SK-N-SH (cell line): Measurements from ENCODE around the gene GATB. TPM values are rescaled to one million over a fixed set of nuclear protein-coding genes. Genes with fewer than 3 reads are reported as not detected.

Experiments
- CTCF ChIA-PET: fragments of 300-600, 350-600 bp; formaldehyde crosslinking; extraction: SDS; loops from one replicate; lab custom pipeline; 2021; lab: Yijun Ruan, JAX
- POLR2A ChIA-PET: fragments of 350-600 bp; sonication (Branson Sonifier 250); formaldehyde crosslinking; extraction: SDS; loops from one replicate; lab custom pipeline; 2020; ENCODE audit warnings: antibody characterized with exemption, inconsistent platforms; lab: Yijun Ruan, JAX
- DNase-seq: peaks from one replicate; pipeline ENCODE4 v3.0.0; 2012
- H2AFZ ChIP-seq: fragments of 200-600 bp; sonication (generic); 2 replicates; pipeline ENCODE4 v1.8.1; 2016; ENCODE audit warnings: antibody characterized with exemption, mild to moderate bottlenecking, low read depth
- H3F3A ChIP-seq: fragments of 200-600 bp; sonication (generic); replicated peaks from 2 replicates; pipeline ENCODE3; 2016; ENCODE audit warnings: antibody characterized with exemption, mild to moderate bottlenecking; ENCODE audit not compliant: insufficient read depth
- H3K27ac ChIP-seq, 2 experiments: fragments of 200-500 bp in 1 of 2; fragments of 200-600 bp in 1 of 2; sonication (Bioruptor generic) in 1 of 2; sonication (generic), shearing (Covaris generic) in 1 of 2; 2 replicates each; pipeline versions ENCODE4 v1.5.1 to v1.6.1; 2014 to 2016; ENCODE audit warnings: low read depth in 2 of 2, inconsistent platforms in 1 of 2, low read length in 1 of 2, mild to moderate bottlenecking in 1 of 2, mixed read lengths in 1 of 2
- H3K27me3 ChIP-seq: fragments of 200-600 bp; sonication (generic), shearing (Covaris generic); 2 replicates; pipeline ENCODE4 v1.6.1; 2016; ENCODE audit warnings: mixed run types; ENCODE audit not compliant: insufficient read depth
- H3K36me3 ChIP-seq, 2 experiments: fragments of 200-500 bp in 1 of 2; fragments of 200-600 bp in 1 of 2; sonication (Bioruptor generic) in 1 of 2; sonication (generic) in 1 of 2; replicated peaks in 1 of 2; 2 replicates each; pipeline versions ENCODE3 to v1.5.1; 2014 to 2016; ENCODE audit warnings: low read length in 1 of 2, mild to moderate bottlenecking in 1 of 2; ENCODE audit not compliant: insufficient read depth in 2 of 2, control insufficient read depth in 1 of 2
- H3K4me1 ChIP-seq, 2 experiments: fragments of 200-500 bp in 1 of 2; fragments of 200-600 bp in 1 of 2; sonication (Bioruptor generic) in 1 of 2; sonication (generic), shearing (Covaris generic) in 1 of 2; 2 replicates each; pipeline versions ENCODE4 v1.5.1 to v1.6.1; 2014 to 2016; ENCODE audit warnings: low read depth in 1 of 2, low read length in 1 of 2, mixed run types in 1 of 2; ENCODE audit not compliant: insufficient read depth in 2 of 2, control insufficient read depth in 1 of 2
- H3K4me2 ChIP-seq: fragments of 200-600 bp; sonication (generic), shearing (Covaris generic); 2 replicates; pipeline ENCODE4 v1.6.1; 2017; ENCODE audit warnings: mixed run types
- H3K4me3 ChIP-seq, 2 experiments: fragments of 200-500 bp in 1 of 2; fragments of 200-600 bp in 1 of 2; sonication (Bioruptor generic) in 1 of 2; sonication (generic), shearing (Covaris generic) in 1 of 2; 2 replicates each; pipeline versions ENCODE4 v1.5.1 to v1.8.1; 2014 to 2016; ENCODE audit warnings: low read depth in 2 of 2, inconsistent platforms in 1 of 2, low read length in 1 of 2, mild to moderate bottlenecking in 1 of 2, mixed read lengths in 1 of 2, moderate library complexity in 1 of 2
- H3K79me2 ChIP-seq: fragments of 200-600 bp; sonication (generic); 2 replicates; pipeline ENCODE4 v1.8.1; 2017; ENCODE audit warnings: mild to moderate bottlenecking; ENCODE audit not compliant: insufficient read depth
- H3K9ac ChIP-seq: fragments of 200-600 bp; sonication (generic); 2 replicates; pipeline ENCODE4 v1.6.1; 2017; ENCODE audit warnings: mixed run types
- H3K9me2 ChIP-seq: fragments of 200-600 bp; sonication (generic); 2 replicates; pipeline ENCODE4 v1.6.1; 2017; ENCODE audit warnings: mixed run types
- H3K9me3 ChIP-seq: fragments of 200-600 bp; sonication (generic); 2 replicates; pipeline ENCODE4 v1.6.1; 2017; ENCODE audit warnings: mixed run types, mild to moderate bottlenecking, moderate library complexity
- H4K20me1 ChIP-seq: fragments of 200-600 bp; sonication (generic); 2 replicates; pipeline ENCODE4 v1.6.1; 2017; ENCODE audit warnings: mild to moderate bottlenecking, mixed run types; ENCODE audit not compliant: insufficient read depth
- CHD2 ChIP-seq: fragments of 150-350 bp; IDR thresholded peaks from 2 replicates; pipeline ENCODE4 v1.6.1; 2018; ENCODE audit warnings: low read length; ENCODE audit not compliant: partially characterized antibody
- ELF1 ChIP-seq: IDR thresholded peaks from 2 replicates; pipeline ENCODE4 v1.4.0; 2012
- EP300 ChIP-seq, 2 experiments: IDR thresholded peaks; 2 replicates each; pipeline versions ENCODE4 v1.4.0 to v1.6.1; 2012; ENCODE audit warnings: borderline replicate concordance in 1 of 2, low read depth in 1 of 2, low read length in 1 of 2
- FOSL2 ChIP-seq: IDR thresholded peaks from 2 replicates; pipeline ENCODE4 v1.4.0; 2012; ENCODE audit warnings: low read depth, mild to moderate bottlenecking, moderate library complexity, borderline replicate concordance
- GABPA ChIP-seq: IDR thresholded peaks from 2 replicates; pipeline ENCODE4 v1.4.0; 2012; ENCODE audit warnings: low read depth, mild to moderate bottlenecking
- GATA2 ChIP-seq: sonication (generic); formaldehyde crosslinking; IDR thresholded peaks from 2 replicates; pipeline ENCODE4 v1.5.0; 2020; ENCODE audit warnings: mild to moderate bottlenecking, missing genetic modification reagents
- MEF2A ChIP-seq: IDR thresholded peaks from 2 replicates; pipeline ENCODE4 v1.4.0; 2012; ENCODE audit warnings: low read depth, borderline replicate concordance
- MXI1 ChIP-seq: IDR thresholded peaks from 2 replicates; pipeline ENCODE4 v1.6.1; 2012; ENCODE audit warnings: mild to moderate bottlenecking, low read depth, low read length, improper control_type of control experiment
- NRF1 ChIP-seq: IDR thresholded peaks from 2 replicates; pipeline ENCODE4 v1.6.1; 2012; ENCODE audit warnings: low read depth, mild to moderate bottlenecking, low read length
- PBX3 ChIP-seq: IDR thresholded peaks from 2 replicates; pipeline ENCODE4; 2012
- RAD21 ChIP-seq: IDR thresholded peaks from 2 replicates; pipeline ENCODE4 v1.6.1; 2012; ENCODE audit warnings: mild to moderate bottlenecking, low read length
- RCOR1 ChIP-seq: fragments of 150-350 bp; IDR thresholded peaks from 2 replicates; pipeline ENCODE4 v1.6.1; 2017; ENCODE audit warnings: antibody characterized with exemption, low read length
- REST ChIP-seq: IDR thresholded peaks from 2 replicates; pipeline ENCODE4 v1.6.1; 2012; ENCODE audit warnings: mild to moderate bottlenecking, low read depth, low read length, moderate library complexity
- RXRA ChIP-seq: IDR thresholded peaks from 2 replicates; pipeline ENCODE4 v1.4.0; 2012; ENCODE audit warnings: low read depth, mild to moderate bottlenecking, borderline replicate concordance
- SIN3A ChIP-seq: IDR thresholded peaks from 2 replicates; pipeline ENCODE4 v1.6.1; 2012; ENCODE audit warnings: low read depth, mild to moderate bottlenecking, low read length, moderate library complexity, borderline replicate concordance
- SMC3 ChIP-seq: IDR thresholded peaks from 2 replicates; pipeline ENCODE4 v1.6.1; 2012; ENCODE audit warnings: low read depth, low read length, improper control_type of control experiment
- TAF1 ChIP-seq: IDR thresholded peaks from 2 replicates; pipeline ENCODE4 v1.6.1; 2012; ENCODE audit warnings: low read depth, mild to moderate bottlenecking, low read length, moderate library complexity, borderline replicate concordance
- TEAD4 ChIP-seq: IDR thresholded peaks from 2 replicates; pipeline ENCODE4 v1.4.0; 2012; ENCODE audit warnings: mild to moderate bottlenecking, borderline replicate concordance; ENCODE audit not compliant: insufficient read depth
- YY1 ChIP-seq: IDR thresholded peaks from 2 replicates; pipeline ENCODE4 v1.4.0; 2012; ENCODE audit warnings: low read depth, mild to moderate bottlenecking
- WGBS: methylation state at CpG from one replicate; pipeline ENCODE4 v1.1.6; 2017; ENCODE audit warnings: low lambda C conversion rate; 5-methylcytosine and 5-hydroxymethylcytosine counted together
- polyA plus RNA-seq, 3 experiments: library from polyadenylated mRNA; depleted of rRNA; stranded (reverse); fragments of >200 nt; gene quantifications; 2 replicates each; pipeline ENCODE4 v1.2.3, GENCODE V29; 2012
- TF ChIP-seq, protein P1 (sequence below): fragments of 150-350 bp; IDR thresholded peaks from 2 replicates; pipeline ENCODE4 v1.6.1; 2016; ENCODE audit warnings: mild to moderate bottlenecking, low read depth, low read length

GATB gene
- polyA plus RNA-seq, 1 of the 3 experiments (the other 2 are of a cell fraction), result 28.1 TPM

- no peak for TF ChIP-seq RCOR1
- no peak for TF ChIP-seq MEF2A
- TF ChIP-seq MXI1, result no peak
- TF ChIP-seq, all 33 proteins: peak for 0
Measured at GRCh38 chr4:151657896-151658295, 102.9 kb downstream of the GATB start (continued).

DNA sequence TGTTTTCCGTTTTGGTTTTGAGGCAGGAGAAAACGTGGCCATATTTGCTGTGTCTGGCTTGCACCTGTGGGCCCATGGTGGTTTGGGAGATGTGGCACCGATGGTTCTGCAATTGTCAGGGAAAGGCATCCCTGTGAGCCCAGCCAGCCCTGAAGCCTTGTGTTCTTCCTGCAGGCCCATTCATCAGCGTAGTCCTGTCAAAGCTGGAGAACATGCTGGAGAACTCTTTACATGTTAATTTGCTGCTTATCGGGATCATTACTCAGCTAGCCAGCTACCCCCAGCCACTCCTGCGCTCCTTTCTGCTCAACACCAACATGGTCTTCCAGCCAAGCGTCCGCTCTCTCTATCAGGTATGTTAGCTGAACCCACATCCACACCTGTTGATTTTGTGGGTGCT is 104.7 kb downstream of the GATB start:
- H3K79me2 ChIP-seq, result no peaks in the 10 kb centered on the region
- H3F3A ChIP-seq, result peaks cover 5% of the 10 kb centered on the region
- no peak overlapping the region for H3K27ac ChIP-seq
- no peak for DNase-seq
- H3K36me3 ChIP-seq, result peaks cover 0 to 6% of the 10 kb centered on the region in 2 experiments
- POLR2A ChIA-PET, result interaction anchor here (0.5 kb wide), 1 partner anchor 532 kb away, joined by 4 read pairs; no protein-coding TSS in a partner anchor
- TF ChIP-seq RXRA (no peak), TEAD4 (no peak), REST (no peak), NRF1 (no peak), ELF1 (no peak), GABPA (no peak), GATA2 (no peak), RAD21 (no peak), EP300 (IDR thresholded peaks at IDR 0.05; ENCODE audit: borderline replicate concordance in 1 of 2, low read depth in 1 of 2, low read length in 1 of 2) (no peak), FOSL2 (no peak), SMC3 (no peak), TAF1 (no peak), CHD2 (no peak), YY1 (no peak), PBX3 (no peak), RCOR1 (no peak), SIN3A (no peak)
- TF ChIP-seq, protein P1, sequence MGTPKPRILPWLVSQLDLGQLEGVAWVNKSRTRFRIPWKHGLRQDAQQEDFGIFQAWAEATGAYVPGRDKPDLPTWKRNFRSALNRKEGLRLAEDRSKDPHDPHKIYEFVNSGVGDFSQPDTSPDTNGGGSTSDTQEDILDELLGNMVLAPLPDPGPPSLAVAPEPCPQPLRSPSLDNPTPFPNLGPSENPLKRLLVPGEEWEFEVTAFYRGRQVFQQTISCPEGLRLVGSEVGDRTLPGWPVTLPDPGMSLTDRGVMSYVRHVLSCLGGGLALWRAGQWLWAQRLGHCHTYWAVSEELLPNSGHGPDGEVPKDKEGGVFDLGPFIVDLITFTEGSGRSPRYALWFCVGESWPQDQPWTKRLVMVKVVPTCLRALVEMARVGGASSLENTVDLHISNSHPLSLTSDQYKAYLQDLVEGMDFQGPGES, result no peak
- H3K4me1 ChIP-seq, result peaks cover 0 to 16% of the 10 kb centered on the region in 2 experiments; a peak in 3 of 4 replicates
- H4K20me1 ChIP-seq, result no peaks in the 10 kb centered on the region
- H3K9me2 ChIP-seq, result no peaks in the 10 kb centered on the region
- H2AFZ ChIP-seq, result no peak overlapping the region
- H3K27me3 ChIP-seq, result no peaks in the 10 kb centered on the region
- no peak overlapping the region for H3K4me3 ChIP-seq
- no peaks in the 10 kb centered on the region for H3K9me3 ChIP-seq
- no peak overlapping the region for H3K9ac ChIP-seq
- H3K4me2 ChIP-seq, result no peak overlapping the region
- CTCF ChIA-PET, result no interaction called here
- 82% methylated on average over 8 of the region's 8 CpGs for WGBS
